ENCODE results near the gene YIF1B.

YIF1B gene

GRCh38 chr19:38326591-38326990 lies 10.8 kb upstream of the YIF1B start:
- Histone ChIP-seq H3K4me3 (ENCODE audit: low read depth, low read length) (no peak overlapping the region), H3K27ac (no peak overlapping the region), H3K36me3 (replicated peaks) (peaks cover 10% of the 10 kb centered on the region), H3K27me3 (replicated peaks) (no peaks in the 10 kb centered on the region)
- in situ Hi-C loops (cut with HindIII; ENCODE audit: low pct_ligation_motif_present, low sequenced_read_pairs) = no loop called here
- DNase-seq = no peak
- no peak for TF ChIP-seq CTCF (IDR thresholded peaks at IDR 0.05; ENCODE audit: low read depth, low read length, missing control alignments)

- no peak for DNase-seq
- in situ Hi-C loops (cut with HindIII; ENCODE audit: low pct_ligation_motif_present, low sequenced_read_pairs) = no loop called here
- Histone ChIP-seq H3K4me3 (ENCODE audit: low read depth, low read length) (no peak overlapping the region), H3K27ac (no peak overlapping the region), H3K36me3 (replicated peaks) (peaks cover 10% of the 10 kb centered on the region), H3K27me3 (replicated peaks) (no peaks in the 10 kb centered on the region)
- TF ChIP-seq CTCF (IDR thresholded peaks at IDR 0.05; ENCODE audit: low read depth, low read length, missing control alignments) = no peak
These were observed 8.7 kb upstream of the YIF1B start for GRCh38 chr19:38324431-38324830.

GRCh38 chr19:38323291-38323690 lies 7.5 kb upstream of the YIF1B start:
- in situ Hi-C loops (cut with HindIII; ENCODE audit: low pct_ligation_motif_present, low sequenced_read_pairs) = no loop called here
- Histone ChIP-seq H3K4me3 (ENCODE audit: low read depth, low read length) (no peak overlapping the region), H3K36me3 (replicated peaks) (peaks cover 8% of the 10 kb centered on the region), H3K27me3 (replicated peaks) (no peaks in the 10 kb centered on the region), H3K27ac (no peak overlapping the region)
- no peak for DNase-seq
- no peak for TF ChIP-seq CTCF (IDR thresholded peaks at IDR 0.05; ENCODE audit: low read depth, low read length, missing control alignments)

GRCh38 chr19:38321646-38322196 lies 6.0 kb upstream of the YIF1B start:
- no peak for DNase-seq
- in situ Hi-C loops (cut with HindIII; ENCODE audit: low pct_ligation_motif_present, low sequenced_read_pairs) = no loop called here
- no peak for TF ChIP-seq CTCF (IDR thresholded peaks at IDR 0.05; ENCODE audit: low read depth, low read length, missing control alignments)

GRCh38 chr19:38320969-38321339 lies 5.2 kb upstream of the YIF1B start:
- Histone ChIP-seq H3K4me3 (ENCODE audit: low read depth, low read length) (no peak overlapping the region), H3K27ac (no peak overlapping the region), H3K27me3 (replicated peaks) (no peaks in the 10 kb centered on the region), H3K36me3 (replicated peaks) (peaks cover 3% of the 10 kb centered on the region)
- no peak for TF ChIP-seq CTCF (IDR thresholded peaks at IDR 0.05; ENCODE audit: low read depth, low read length, missing control alignments)
- in situ Hi-C loops (cut with HindIII; ENCODE audit: low pct_ligation_motif_present, low sequenced_read_pairs) = no loop called here
- DNase-seq = no peak

More at GRCh38 chr19:38321646-38322196, 6.0 kb upstream of the YIF1B start:
- no peaks in the 10 kb centered on the region for H3K27me3 ChIP-seq (replicated peaks)
- H3K36me3 ChIP-seq (replicated peaks) = peaks cover 3% of the 10 kb centered on the region
- no peak overlapping the region for H3K4me3 ChIP-seq (ENCODE audit: low read depth, low read length)
- no peak overlapping the region for H3K27ac ChIP-seq

All from brain microvascular endothelial cell (primary cell).